ENCODE measurements around the gene ZDHHC7. TPM values are rescaled to one million over a fixed set of nuclear protein-coding genes. Genes with fewer than 3 reads are reported as not detected.
"Not testable (repeated sequence)": the region's sequence is repeated elsewhere in the genome, so short reads cannot be mapped to it uniquely, and the experiment has no call there.

ZDHHC7 gene
- total RNA-seq, 1 experiment from 2014 or later = 39.9 TPM

GRCh38 chr16:84940670-84941551, 70.4 kb downstream of the ZDHHC7 start:
- ChIA-PET CTCF (interaction anchor here (6.4 kb wide), 1 partner anchor 11 kb away, joined by 30 read pairs; no protein-coding TSS in a partner anchor), RAD21 (ENCODE audit: low non-redundant PET in 1 of 2, low total read pairs in 2 of 2, uncharacterized antibody in 2 of 2, unreplicated experiment in 2 of 2) (no interaction called here), POLR2A (no interaction called here)
- H2AFZ ChIP-seq (ENCODE audit: low read depth, low read length, poor library complexity, severe bottlenecking) = no peak overlapping the region
- no peak for TF ChIP-seq EZH2phosphoT487 (IDR thresholded peaks at IDR 0.05; ENCODE audit: borderline replicate concordance)
- no peak for TF ChIP-seq RAD21 (IDR thresholded peaks at IDR 0.05; ENCODE audit: low read depth)
- no peak for TF ChIP-seq MAX (IDR thresholded peaks at IDR 0.05)
- TF ChIP-seq SIN3A (IDR thresholded peaks at IDR 0.05; ENCODE audit: low read depth) = no peak
- TF ChIP-seq SP1 (IDR thresholded peaks at IDR 0.05; ENCODE audit: low read depth) = no peak
- TF ChIP-seq ZNF274 (IDR thresholded peaks at IDR 0.05; ENCODE audit: low read depth, low read length) = no peak
- TF ChIP-seq CBX3 (IDR thresholded peaks at IDR 0.05; ENCODE audit: low read depth) = no peak
- no peak for TF ChIP-seq POLR2A (IDR thresholded peaks at IDR 0.05; ENCODE audit: borderline replicate concordance, extremely low read depth, insufficient read depth, insufficient read length)
- no peak for TF ChIP-seq CEBPB (IDR thresholded peaks at IDR 0.05; ENCODE audit: low read depth)
- no peak for TF ChIP-seq ZBTB33 (IDR thresholded peaks at IDR 0.05; ENCODE audit: extremely low read depth, insufficient replicate concordance, low read length)
- no peak for TF ChIP-seq FOSL1 (IDR thresholded peaks at IDR 0.05; ENCODE audit: low read depth)
- TF ChIP-seq ELF1 (IDR thresholded peaks at IDR 0.05; ENCODE audit: borderline replicate concordance, low read depth) = no peak
- no peak for TF ChIP-seq EGR1 (IDR thresholded peaks at IDR 0.05; ENCODE audit: low read depth)
- TF ChIP-seq TCF7L2 (IDR thresholded peaks at IDR 0.05; ENCODE audit: borderline replicate concordance, extremely low read depth, insufficient read depth, insufficient read length) = no peak
- peaks cover 0 to 11% of the 10 kb centered on the region in 2 experiments; a peak in 2 of 4 replicates for H3K4me1 ChIP-seq (ENCODE audit: control insufficient read depth in 1 of 2, insufficient read depth in 2 of 2, low read length in 2 of 2)
- no peak overlapping the region for H3K4me2 ChIP-seq (ENCODE audit: low read length)
- DNase-seq (ENCODE audit: low read depth, low spot score) = no peak
- no peak overlapping the region for H3K27ac ChIP-seq (ENCODE audit: low read depth, low read length)
- H4K20me1 ChIP-seq (ENCODE audit: insufficient read depth) = no peaks in the 10 kb centered on the region
- no peaks in the 10 kb centered on the region for H3K9me3 ChIP-seq (ENCODE audit: control insufficient read depth in 1 of 2, insufficient read depth in 1 of 2, low read depth in 1 of 2, low read length in 2 of 2)
- BruUV-seq (replicated peaks) = no TSS peak
- no peaks in the 10 kb centered on the region for H3K9me2 ChIP-seq (ENCODE audit: insufficient read depth)
- ATAC-seq = no peak
- intact Hi-C loops (cut with micrococcal nuclease) = no loop called here
- no peak overlapping the region for H3K9ac ChIP-seq (ENCODE audit: low read length)
- no peak overlapping the region for H3K4me3 ChIP-seq (replicated peaks in 1 of 2; ENCODE audit: low read depth in 1 of 2, low read length in 2 of 2)
- no peaks in the 10 kb centered on the region for H3K27me3 ChIP-seq (ENCODE audit: insufficient read depth, low read length)
- no peaks in the 10 kb centered on the region for H3K36me3 ChIP-seq (ENCODE audit: control insufficient read depth in 1 of 2, insufficient read depth in 2 of 2, low read length in 2 of 2)
- H3K79me2 ChIP-seq (ENCODE audit: insufficient read depth, low read length) = no peaks in the 10 kb centered on the region

GRCh38 chr16:84938616-84939015, 72.7 kb downstream of the ZDHHC7 start:
- H3K4me3 ChIP-seq (replicated peaks in 1 of 2; ENCODE audit: low read depth in 1 of 2, low read length in 2 of 2); H3K27me3 ChIP-seq (ENCODE audit: insufficient read depth, low read length); BruUV-seq (replicated peaks); H4K20me1 ChIP-seq (ENCODE audit: insufficient read depth); H3K9ac ChIP-seq (ENCODE audit: low read length); H3K79me2 ChIP-seq (ENCODE audit: insufficient read depth, low read length); H3K27ac ChIP-seq (ENCODE audit: low read depth, low read length); H3K36me3 ChIP-seq (ENCODE audit: control insufficient read depth in 1 of 2, insufficient read depth in 2 of 2, low read length in 2 of 2); H2AFZ ChIP-seq (ENCODE audit: low read depth, low read length, poor library complexity, severe bottlenecking); H3K4me2 ChIP-seq (ENCODE audit: low read length); H3K9me3 ChIP-seq (ENCODE audit: control insufficient read depth in 1 of 2, insufficient read depth in 1 of 2, low read depth in 1 of 2, low read length in 2 of 2); RAD21 ChIA-PET (ENCODE audit: low non-redundant PET in 1 of 2, low total read pairs in 2 of 2, uncharacterized antibody in 2 of 2, unreplicated experiment in 2 of 2); H3K9me2 ChIP-seq (ENCODE audit: insufficient read depth); ATAC-seq; POLR2A ChIA-PET; DNase-seq (ENCODE audit: low read depth, low spot score): not testable (repeated sequence)
- H3K4me1 ChIP-seq (ENCODE audit: control insufficient read depth in 1 of 2, insufficient read depth in 2 of 2, low read length in 2 of 2) = peaks cover 0 to 11% of the 10 kb centered on the region in 2 experiments; a peak in 2 of 4 replicates
- intact Hi-C loops (cut with micrococcal nuclease) = loop anchor here (10.0 kb wide), 1 partner anchor 296 kb away; no protein-coding TSS in a partner anchor
- CTCF ChIA-PET = interaction anchor here (6.4 kb wide), 1 partner anchor 13 kb away, joined by 30 read pairs; no protein-coding TSS in a partner anchor
